Mesodermal cell (in vitro differentiated cells): ENCODE measurements around the gene ZNF668.

ENCODE experiments used
- H3K27ac ChIP-seq: 2 replicates; pipeline ENCODE4 v1.7.0; 2013; ENCODE audit warnings: mild to moderate bottlenecking, low read depth, low read length, moderate library complexity; ENCODE audit not compliant: severe bottlenecking
- H3K36me3 ChIP-seq: 2 replicates; pipeline ENCODE4 v1.7.1; 2013; ENCODE audit warnings: mild to moderate bottlenecking, low read length, moderate library complexity; ENCODE audit not compliant: control insufficient read depth, insufficient read depth
- H3K4me1 ChIP-seq: one replicate; pipeline ENCODE4 v1.7.1; 2013; ENCODE audit warnings: mild to moderate bottlenecking, low read length; ENCODE audit not compliant: insufficient read depth, control insufficient read depth, poor library complexity, severe bottlenecking
- H3K4me3 ChIP-seq: 2 replicates; pipeline ENCODE4 v1.7.0; 2013; ENCODE audit warnings: low read length, control low read depth, mild to moderate bottlenecking; ENCODE audit not compliant: insufficient read depth, poor library complexity, severe bottlenecking; ENCODE audit errors: extremely low read depth
- H3K9me3 ChIP-seq: 2 replicates; pipeline ENCODE4 v1.7.1; 2013; ENCODE audit warnings: mild to moderate bottlenecking, low read length, moderate library complexity; ENCODE audit not compliant: control insufficient read depth
- WGBS, 2 experiments: methylation state at CpG; one replicate each; pipeline ENCODE4 v1.1.5; 2013; ENCODE audit warnings: missing lambda C conversion rate in 2 of 2; ENCODE audit not compliant: insufficient coverage in 2 of 2; 5-methylcytosine and 5-hydroxymethylcytosine counted together

ZNF668 gene

DNA sequence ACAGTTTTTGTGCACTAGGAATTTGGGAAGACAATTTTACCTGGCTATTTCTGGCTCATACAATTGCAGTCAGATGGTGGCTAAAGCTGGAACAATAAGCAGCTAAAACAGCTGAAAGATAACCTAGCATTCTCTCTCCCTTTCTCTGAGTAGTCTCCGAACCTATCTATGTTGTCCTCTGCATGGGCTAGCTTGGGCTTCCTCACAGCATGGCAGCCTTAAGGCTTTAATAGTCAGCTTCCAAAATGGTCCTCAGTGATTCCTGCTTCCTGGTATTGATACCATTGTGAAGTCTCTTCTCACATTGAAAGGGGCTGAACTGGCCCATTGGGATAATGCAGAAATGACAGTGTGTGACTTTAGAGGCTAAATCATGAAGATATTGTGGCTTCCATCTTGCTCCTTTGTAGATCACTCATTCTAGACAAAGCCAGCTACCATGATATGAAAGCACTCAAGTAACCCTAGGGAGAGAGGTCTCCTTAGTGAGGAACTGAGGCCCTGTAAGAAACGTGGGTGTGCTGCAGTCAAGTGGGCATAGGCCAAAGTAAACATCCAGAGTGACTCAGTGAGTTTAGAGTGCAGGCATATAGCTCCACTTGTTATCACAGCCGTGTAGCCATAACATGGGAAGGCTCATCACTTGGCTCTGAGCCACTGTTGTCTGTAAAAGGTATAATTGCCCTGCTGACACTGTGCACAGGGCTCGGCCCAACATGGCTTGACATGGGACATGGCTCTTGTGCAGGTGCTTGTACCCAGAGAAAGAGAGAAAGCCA lies 26.0 kb upstream of the ZNF668 start:
- WGBS, 2 experiments: 76 to 81% methylated on average over 4 of the region's 4 CpGs
- Histone ChIP-seq H3K9me3 (no peaks in the 10 kb centered on the region), H3K4me3 (no peak overlapping the region), H3K27ac (no peak overlapping the region), H3K36me3 (no peaks in the 10 kb centered on the region), H3K4me1 (no peaks in the 10 kb centered on the region)

DNA sequence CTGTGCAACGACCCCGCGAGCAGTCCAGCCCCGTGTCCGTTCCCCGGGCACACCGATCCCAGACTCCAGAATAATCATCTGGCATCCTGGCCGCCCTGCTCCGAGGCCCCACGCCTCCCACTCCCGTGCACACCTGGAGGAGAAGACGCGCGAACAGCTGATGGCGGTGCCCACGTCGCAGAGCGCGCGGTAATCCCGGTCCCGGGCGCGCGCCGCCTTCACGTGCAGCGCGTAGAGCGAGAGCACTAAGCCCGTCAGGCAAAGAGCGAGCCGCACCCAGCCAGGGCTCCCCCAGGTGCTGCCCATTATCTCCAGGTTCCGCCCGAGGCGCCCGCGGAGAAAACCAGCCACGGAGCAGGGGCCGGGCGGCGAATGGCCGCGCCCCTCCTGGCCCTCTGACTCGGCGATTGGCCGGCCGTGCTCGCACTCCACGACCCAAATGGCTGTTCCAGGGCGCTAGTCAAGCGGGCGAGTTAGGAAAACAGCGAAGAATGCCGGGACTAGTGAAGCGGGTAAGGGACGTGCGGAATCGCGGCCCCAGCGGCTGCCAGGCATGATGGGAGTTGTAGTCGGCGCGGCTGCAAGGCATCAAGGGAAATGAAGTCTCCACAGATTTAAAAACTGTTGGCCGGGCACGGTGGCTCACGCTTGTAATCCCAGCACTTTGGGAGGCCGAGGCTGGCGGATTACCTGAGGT lies 20.5 kb upstream of the ZNF668 start, which contains the start of gene VKORC1:
Gene VKORC1, minus strand, starts transcription at position 374 of the 697 bp plus-strand sequence. Its CDS starts 68 bp downstream, at position 306.
- 1% methylated on average over 61 to 65 of the region's 69 CpGs for WGBS, 2 experiments
- no peaks in the 10 kb centered on the region for H3K9me3 ChIP-seq
- peaks cover 26% of the 10 kb centered on the region for H3K36me3 ChIP-seq
- H3K4me3 ChIP-seq: peak within 1 kb of the TSS; percentile 94
- peak within 1 kb of the TSS; percentile 78 for H3K27ac ChIP-seq
- peaks cover 7% of the 10 kb centered on the region for H3K4me1 ChIP-seq

DNA sequence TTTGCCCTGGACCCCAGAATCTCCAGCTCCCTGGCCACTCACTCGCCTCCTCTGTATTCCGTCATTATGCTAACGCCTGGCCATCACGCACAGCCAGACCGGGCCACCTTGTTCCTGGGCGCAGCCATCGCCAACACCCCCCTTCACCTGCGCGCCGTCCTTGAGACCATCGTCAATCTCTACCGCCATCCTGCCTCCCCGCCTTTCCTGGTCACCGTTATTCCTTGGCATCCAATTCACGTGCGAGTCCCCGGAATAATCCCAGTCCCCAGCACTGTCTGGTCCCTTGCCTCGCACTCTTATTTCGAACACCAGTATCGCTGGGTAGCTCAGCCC lies 20.0 kb upstream of the ZNF668 start:
- Histone ChIP-seq H3K27ac (peak overlapping the region; percentile 78), H3K9me3 (no peaks in the 10 kb centered on the region), H3K36me3 (peaks cover 29% of the 10 kb centered on the region), H3K4me3 (peak overlapping the region; percentile 94), H3K4me1 (peaks cover 7% of the 10 kb centered on the region)
- WGBS, 2 experiments: 0 to 1% methylated on average over 18 to 20 of the region's 20 CpGs

DNA sequence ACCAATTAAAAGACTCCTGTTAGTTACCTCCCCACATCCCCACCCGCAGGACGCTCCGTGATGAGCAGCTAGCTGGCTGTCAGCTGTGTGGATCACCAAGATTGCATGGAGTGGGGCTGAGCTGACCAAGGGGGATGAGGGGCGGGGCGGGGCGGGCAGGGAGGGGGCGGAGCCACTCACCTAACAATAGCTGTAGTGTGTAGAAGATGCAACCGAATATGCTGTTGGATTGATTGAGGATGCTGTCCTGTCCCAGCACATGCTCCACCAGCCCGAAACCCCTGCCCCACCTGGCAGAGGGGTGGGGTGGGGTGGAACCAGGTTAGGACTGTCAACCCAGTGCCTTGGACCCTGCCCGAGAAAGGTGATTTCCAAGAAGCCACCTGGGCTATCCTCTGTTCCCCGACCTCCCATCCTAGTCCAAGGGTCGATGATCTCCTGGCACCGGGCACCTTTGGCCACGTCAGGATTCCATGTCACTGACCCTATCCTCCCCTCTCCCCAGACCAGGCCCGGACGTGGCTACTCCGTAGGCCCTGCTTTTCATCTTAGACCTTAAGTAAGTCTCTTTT lies 19.2 kb upstream of the ZNF668 start:
- peak overlapping the region; percentile 94 for H3K4me3 ChIP-seq
- 29 to 36% methylated on average over 7 to 8 of the region's 17 CpGs for WGBS, 2 experiments
- H3K27ac ChIP-seq: no peak overlapping the region
- peaks cover 37% of the 10 kb centered on the region for H3K36me3 ChIP-seq
- no peaks in the 10 kb centered on the region for H3K9me3 ChIP-seq
- peaks cover 7% of the 10 kb centered on the region for H3K4me1 ChIP-seq

DNA sequence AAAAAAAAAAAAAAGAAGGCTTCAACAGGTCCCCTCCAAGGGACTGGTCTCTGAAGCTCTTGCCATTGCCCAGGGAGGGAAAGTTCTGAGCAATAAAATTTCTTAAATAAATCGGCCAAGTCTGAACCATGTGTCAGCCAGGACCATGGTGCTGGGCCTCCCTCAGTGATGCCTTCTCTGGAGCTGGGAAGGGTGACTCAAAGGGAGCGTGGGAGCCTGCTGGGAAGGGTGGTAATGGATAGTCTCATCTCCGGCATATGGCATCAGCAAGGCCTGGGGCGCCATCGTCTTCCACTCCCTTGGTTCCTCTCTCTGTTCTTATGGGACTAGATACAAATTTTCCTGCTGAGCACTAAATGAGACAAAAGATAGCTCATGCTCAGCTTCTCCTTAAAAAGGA lies 18.3 kb upstream of the ZNF668 start:
- Histone ChIP-seq H3K4me3 (no peak overlapping the region), H3K36me3 (peaks cover 46% of the 10 kb centered on the region), H3K9me3 (no peaks in the 10 kb centered on the region), H3K4me1 (peaks cover 7% of the 10 kb centered on the region), H3K27ac (no peak overlapping the region)
- WGBS, 2 experiments: 100% methylated on average over 2 to 3 of the region's 5 CpGs

DNA sequence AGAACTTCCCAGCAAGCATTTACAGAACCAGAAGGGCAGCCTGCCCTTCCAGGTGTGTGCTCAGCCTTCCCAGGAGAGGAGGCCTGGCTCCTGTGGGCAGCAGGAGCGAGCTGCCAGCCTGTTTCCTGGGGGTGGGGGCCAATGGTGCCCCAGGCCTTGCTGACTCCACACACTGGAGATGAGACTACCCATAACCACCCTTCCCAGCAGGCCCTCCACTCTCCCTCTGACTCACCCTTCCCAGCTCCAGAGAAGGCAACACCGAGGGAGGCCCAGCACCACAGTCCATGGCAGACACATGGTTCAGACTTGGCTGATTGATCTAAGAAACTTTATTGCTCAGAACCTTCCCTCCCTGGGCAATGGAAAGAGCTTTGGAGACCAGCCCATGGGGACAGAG lies 16.5 kb upstream of the ZNF668 start:
- Histone ChIP-seq H3K4me1 (peaks cover 7% of the 10 kb centered on the region), H3K9me3 (no peaks in the 10 kb centered on the region), H3K27ac (no peak overlapping the region), H3K36me3 (peaks cover 54% of the 10 kb centered on the region), H3K4me3 (no peak overlapping the region)
- 85% methylated on average over 2 of the region's 2 CpGs; no CpG with 5 or more reads in 1 of the 2 experiments for WGBS, 2 experiments

DNA sequence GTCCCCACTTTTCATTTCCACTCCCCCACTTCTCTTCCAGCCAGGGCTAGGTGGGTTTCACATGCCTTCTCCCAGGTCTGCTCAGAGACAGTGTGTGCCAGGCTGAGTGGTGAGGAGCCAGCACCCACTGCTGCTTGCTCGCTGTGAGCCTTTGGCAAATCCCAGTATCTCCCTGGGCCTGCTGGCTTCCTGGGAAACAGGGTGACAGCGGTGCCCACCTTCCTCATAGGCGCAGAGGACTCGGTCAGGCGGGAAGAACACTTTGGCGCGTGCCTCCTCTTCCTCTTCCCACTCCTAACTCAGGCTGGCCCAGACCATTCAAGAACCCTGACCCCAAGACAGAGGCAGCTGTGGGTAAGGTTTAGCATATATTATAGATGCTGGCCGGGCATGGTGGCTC lies 15.2 kb upstream of the ZNF668 start:
- no peak overlapping the region for H3K27ac ChIP-seq
- no peaks in the 10 kb centered on the region for H3K9me3 ChIP-seq
- peaks cover 60% of the 10 kb centered on the region for H3K36me3 ChIP-seq
- WGBS, 2 experiments: 96 to 100% methylated on average over 3 of the region's 8 CpGs
- peaks cover 7% of the 10 kb centered on the region for H3K4me1 ChIP-seq
- H3K4me3 ChIP-seq: no peak overlapping the region

DNA sequence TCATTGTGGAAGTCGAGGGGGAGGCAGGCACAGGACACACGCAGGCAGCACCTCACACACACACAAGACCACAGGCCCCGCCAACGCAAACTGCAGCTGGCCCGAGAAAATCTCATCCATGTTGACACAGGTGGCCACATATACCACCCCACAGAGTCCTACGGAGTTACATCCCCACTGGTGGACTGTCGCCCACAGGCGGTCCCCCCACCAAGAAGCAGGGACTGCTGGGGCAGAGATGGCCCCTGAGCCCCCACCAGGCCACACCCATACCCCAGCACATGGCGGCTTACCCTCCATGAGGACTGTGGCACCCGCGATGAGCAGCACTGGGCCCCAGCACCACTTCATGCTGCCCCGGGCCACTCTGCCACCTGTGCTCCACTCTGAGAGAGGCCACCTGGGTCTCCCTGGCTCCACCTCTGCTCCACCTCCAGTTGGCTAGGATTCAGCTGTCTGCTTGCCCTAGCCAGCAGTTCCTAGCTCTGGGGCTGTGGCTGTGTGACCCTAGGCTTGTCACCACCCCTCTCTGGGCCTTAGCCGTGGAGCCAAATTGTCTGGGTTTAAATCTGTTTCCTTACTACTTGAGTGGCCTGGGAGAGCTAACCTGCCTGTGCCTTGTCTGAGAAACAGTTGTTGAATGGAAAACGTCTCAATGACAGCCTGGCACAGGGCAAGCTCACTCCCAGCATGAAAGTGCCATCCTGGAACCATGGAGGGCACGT lies 14.6 kb upstream of the ZNF668 start, which contains the start of gene PRSS53:
Gene PRSS53, minus strand, starts transcription at position 485 of the 725 bp plus-strand sequence. Its CDS starts 134 bp downstream, at position 351.
- peaks cover 7% of the 10 kb centered on the region for H3K4me1 ChIP-seq
- peaks cover 65% of the 10 kb centered on the region for H3K36me3 ChIP-seq
- H3K27ac ChIP-seq: no peak within 1 kb of the TSS
- 90 to 94% methylated on average over 10 to 11 of the region's 15 CpGs for WGBS, 2 experiments
- H3K9me3 ChIP-seq: no peaks in the 10 kb centered on the region
- H3K4me3 ChIP-seq: no peak within 1 kb of the TSS

DNA sequence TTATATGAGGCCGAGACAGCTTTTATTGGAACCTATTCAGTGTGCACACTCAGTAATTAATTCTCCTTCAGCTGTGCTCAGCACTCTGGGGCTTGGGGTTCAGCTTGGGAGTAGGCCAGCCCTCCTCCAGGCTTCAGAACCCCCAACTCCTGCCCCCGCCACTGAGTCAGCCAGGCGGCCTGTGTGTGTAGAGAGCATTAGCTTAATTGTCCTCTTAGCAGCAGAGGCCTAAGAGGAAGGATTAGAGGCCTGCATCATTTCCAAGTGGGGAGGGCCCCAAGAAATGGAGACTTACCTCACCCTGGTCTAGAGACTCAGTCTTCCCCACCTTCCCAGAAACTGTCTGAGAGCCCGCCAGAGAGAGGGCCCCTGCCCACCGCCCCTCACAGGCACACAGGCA lies 13.9 kb upstream of the ZNF668 start:
- 100% methylated on average over 1 of the region's 5 CpGs for WGBS, 2 experiments
- H3K4me3 ChIP-seq: no peak overlapping the region
- no peak overlapping the region for H3K27ac ChIP-seq
- H3K4me1 ChIP-seq: peaks cover 7% of the 10 kb centered on the region
- peaks cover 71% of the 10 kb centered on the region for H3K36me3 ChIP-seq
- H3K9me3 ChIP-seq: no peaks in the 10 kb centered on the region

DNA sequence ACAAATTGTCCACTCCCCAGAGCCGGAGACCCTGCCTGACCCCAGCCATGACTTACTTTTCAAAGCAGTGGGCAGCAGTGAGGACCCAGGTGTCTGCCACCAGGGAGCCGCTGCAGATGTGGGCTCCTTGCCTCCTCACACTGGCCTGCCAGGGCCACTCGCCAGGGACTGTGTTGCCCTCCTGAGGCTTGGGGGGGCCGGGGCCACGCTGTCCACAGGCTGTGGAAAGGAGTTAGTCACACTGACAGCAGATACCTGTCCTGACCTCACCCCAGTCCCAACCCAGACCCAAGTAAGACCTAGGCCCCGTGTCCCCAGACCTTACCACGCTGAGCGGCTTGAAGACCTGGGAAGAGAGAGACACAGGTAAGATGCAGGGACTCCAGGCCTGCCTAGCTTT lies 13.4 kb upstream of the ZNF668 start:
- peaks cover 7% of the 10 kb centered on the region for H3K4me1 ChIP-seq
- 94 to 97% methylated on average over 4 to 7 of the region's 8 CpGs for WGBS, 2 experiments
- no peaks in the 10 kb centered on the region for H3K9me3 ChIP-seq
- H3K36me3 ChIP-seq: peaks cover 75% of the 10 kb centered on the region
- no peak overlapping the region for H3K4me3 ChIP-seq
- peak overlapping the region; percentile 16 for H3K27ac ChIP-seq
